GM12878 (cell line): ENCODE data around the gene B9D2. TPM values are rescaled to one million over a fixed set of nuclear protein-coding genes. Genes with fewer than 3 reads are reported as not detected.

ENCODE experiments used
- EED ChIP-seq: sonication (generic); IDR thresholded peaks from 2 replicates; pipeline ENCODE4 v1.6.1; 2016; ENCODE audit warnings: antibody characterized with exemption, low read depth
- HDAC2 ChIP-seq: fragments of 200-600 bp; sonication (generic); IDR thresholded peaks from 2 replicates; pipeline ENCODE4 v1.6.1; 2017
- TBL1XR1 ChIP-seq: IDR thresholded peaks from 2 replicates; pipeline ENCODE4 v1.6.1; 2012; ENCODE audit warnings: low read depth, low read length, improper control_type of control experiment
- TCF7 ChIP-seq: IDR thresholded peaks from 2 replicates; pipeline ENCODE4 v1.6.1; 2014; ENCODE audit warnings: antibody characterized with exemption, borderline replicate concordance
- ZBED1 ChIP-seq: IDR thresholded peaks from 2 replicates; pipeline ENCODE4 v1.6.1; 2016; ENCODE audit warnings: borderline replicate concordance
- ZBTB40 ChIP-seq: fragments of 450-650 bp; IDR thresholded peaks from 2 replicates; pipeline ENCODE4 v1.6.1; 2016; ENCODE audit warnings: mild to moderate bottlenecking, moderate library complexity, borderline replicate concordance
- polyA plus RNA-seq, 11 experiments: library from polyadenylated mRNA; depleted of rRNA in 4 of 11; unstranded in 6 of 11; stranded (reverse) in 5 of 11; fragments of >200 nt; fragmentation: Nextera tagmentation in 4 of 11; fragmentation: Illumina TruSeq in 1 of 11; extraction: Ambion mirVana in 4 of 11; extraction: Trizol in 1 of 11; gene quantifications; 1 replicate in 1 of 11; 2 replicates in 10 of 11; pipeline versions ENCODE4 v1.2.1 to v1.2.3, GENCODE V29; 2011 to 2016; ENCODE audit warnings: inconsistent platforms in 2 of 11, missing spikeins in 2 of 11, low read depth in 1 of 11
- total RNA-seq, 4 experiments: library from RNA; depleted of rRNA in 3 of 4; stranded (reverse); fragments of >200 nt in 3 of 4; fragmentation: Illumina TruSeq in 1 of 4; extraction: Trizol in 1 of 4; gene quantifications; 2 replicates each; pipeline versions ENCODE4 v1.2.1 to v1.2.3, GENCODE V29; 2013 to 2021
- TF ChIP-seq, protein P1 (sequence below): IDR thresholded peaks from 2 replicates; pipeline ENCODE4 v1.6.1; 2012; ENCODE audit warnings: low read depth, low read length, improper control_type of control experiment
- TF ChIP-seq, protein P2 (sequence below): fragments of 450-650 bp; IDR thresholded peaks from 2 replicates; pipeline ENCODE4 v1.6.1; 2016; ENCODE audit warnings: mild to moderate bottlenecking
- TF ChIP-seq, protein P3 (sequence below): fragments of 450-650 bp; formaldehyde crosslinking; IDR thresholded peaks from 2 replicates; pipeline ENCODE4 v1.5.0; 2022; ENCODE audit warnings: mild to moderate bottlenecking, missing genetic modification characterization

B9D2 gene
- total and polyA plus RNA-seq, 10 of the 15 experiments (the other 5 are each of a cell fraction or from before 2014, with no cell fraction given), result 2.4 to 12.4 (median 5.0) TPM

- 0 out of 2 replicates have a peak, but pooled peaks have one; percentile 31 for TF ChIP-seq TBL1XR1
- TF ChIP-seq TCF7, result no peak
- TF ChIP-seq, protein P1, sequence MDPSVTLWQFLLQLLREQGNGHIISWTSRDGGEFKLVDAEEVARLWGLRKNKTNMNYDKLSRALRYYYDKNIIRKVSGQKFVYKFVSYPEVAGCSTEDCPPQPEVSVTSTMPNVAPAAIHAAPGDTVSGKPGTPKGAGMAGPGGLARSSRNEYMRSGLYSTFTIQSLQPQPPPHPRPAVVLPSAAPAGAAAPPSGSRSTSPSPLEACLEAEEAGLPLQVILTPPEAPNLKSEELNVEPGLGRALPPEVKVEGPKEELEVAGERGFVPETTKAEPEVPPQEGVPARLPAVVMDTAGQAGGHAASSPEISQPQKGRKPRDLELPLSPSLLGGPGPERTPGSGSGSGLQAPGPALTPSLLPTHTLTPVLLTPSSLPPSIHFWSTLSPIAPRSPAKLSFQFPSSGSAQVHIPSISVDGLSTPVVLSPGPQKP, result no peak
- TF ChIP-seq, protein P2, sequence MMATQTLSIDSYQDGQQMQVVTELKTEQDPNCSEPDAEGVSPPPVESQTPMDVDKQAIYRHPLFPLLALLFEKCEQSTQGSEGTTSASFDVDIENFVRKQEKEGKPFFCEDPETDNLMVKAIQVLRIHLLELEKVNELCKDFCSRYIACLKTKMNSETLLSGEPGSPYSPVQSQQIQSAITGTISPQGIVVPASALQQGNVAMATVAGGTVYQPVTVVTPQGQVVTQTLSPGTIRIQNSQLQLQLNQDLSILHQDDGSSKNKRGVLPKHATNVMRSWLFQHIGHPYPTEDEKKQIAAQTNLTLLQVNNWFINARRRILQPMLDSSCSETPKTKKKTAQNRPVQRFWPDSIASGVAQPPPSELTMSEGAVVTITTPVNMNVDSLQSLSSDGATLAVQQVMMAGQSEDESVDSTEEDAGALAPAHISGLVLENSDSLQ, result no peak
- TF ChIP-seq HDAC2, result no peak
- TF ChIP-seq, protein P3, sequence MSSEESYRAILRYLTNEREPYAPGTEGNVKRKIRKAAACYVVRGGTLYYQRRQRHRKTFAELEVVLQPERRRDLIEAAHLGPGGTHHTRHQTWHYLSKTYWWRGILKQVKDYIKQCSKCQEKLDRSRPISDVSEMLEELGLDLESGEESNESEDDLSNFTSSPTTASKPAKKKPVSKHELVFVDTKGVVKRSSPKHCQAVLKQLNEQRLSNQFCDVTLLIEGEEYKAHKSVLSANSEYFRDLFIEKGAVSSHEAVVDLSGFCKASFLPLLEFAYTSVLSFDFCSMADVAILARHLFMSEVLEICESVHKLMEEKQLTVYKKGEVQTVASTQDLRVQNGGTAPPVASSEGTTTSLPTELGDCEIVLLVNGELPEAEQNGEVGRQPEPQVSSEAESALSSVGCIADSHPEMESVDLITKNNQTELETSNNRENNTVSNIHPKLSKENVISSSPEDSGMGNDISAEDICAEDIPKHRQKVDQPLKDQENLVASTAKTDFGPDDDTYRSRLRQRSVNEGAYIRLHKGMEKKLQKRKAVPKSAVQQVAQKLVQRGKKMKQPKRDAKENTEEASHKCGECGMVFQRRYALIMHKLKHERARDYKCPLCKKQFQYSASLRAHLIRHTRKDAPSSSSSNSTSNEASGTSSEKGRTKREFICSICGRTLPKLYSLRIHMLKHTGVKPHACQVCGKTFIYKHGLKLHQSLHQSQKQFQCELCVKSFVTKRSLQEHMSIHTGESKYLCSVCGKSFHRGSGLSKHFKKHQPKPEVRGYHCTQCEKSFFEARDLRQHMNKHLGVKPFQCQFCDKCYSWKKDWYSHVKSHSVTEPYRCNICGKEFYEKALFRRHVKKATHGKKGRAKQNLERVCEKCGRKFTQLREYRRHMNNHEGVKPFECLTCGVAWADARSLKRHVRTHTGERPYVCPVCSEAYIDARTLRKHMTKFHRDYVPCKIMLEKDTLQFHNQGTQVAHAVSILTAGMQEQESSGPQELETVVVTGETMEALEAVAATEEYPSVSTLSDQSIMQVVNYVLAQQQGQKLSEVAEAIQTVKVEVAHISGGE (CRISPR knock-in tag), result no peak
- TF ChIP-seq ZBED1, result no peak
- 0 out of 2 replicates have a peak, but pooled peaks have one; percentile 23 for TF ChIP-seq ZBTB40
- 0 out of 2 replicates have a peak, but pooled peaks have one; percentile 47 for TF ChIP-seq EED
- TF ChIP-seq, all 136 proteins: peak for 51
Measured at GRCh38 chr19:41353466-41354342, 10.2 kb downstream of the B9D2 start, which contains the start of gene TGFB1 (continued).
